Astrocyte (in vitro differentiated cells and primary cell): ENCODE results near the gene CYP2A6.

Experiments
- EZH2 ChIP-seq: IDR thresholded peaks from 2 replicates; pipeline ENCODE4 v1.6.1; 2012; ENCODE audit warnings: mild to moderate bottlenecking, low read length, inconsistent platforms; ENCODE audit not compliant: insufficient read depth
- TF ChIP-seq, protein P1 (sequence below): IDR thresholded peaks from 2 replicates; pipeline ENCODE4 v1.5.1; 2011; ENCODE audit warnings: low read depth, mild to moderate bottlenecking, inconsistent platforms, low read length, moderate library complexity; ENCODE audit not compliant: insufficient read depth

DNA sequence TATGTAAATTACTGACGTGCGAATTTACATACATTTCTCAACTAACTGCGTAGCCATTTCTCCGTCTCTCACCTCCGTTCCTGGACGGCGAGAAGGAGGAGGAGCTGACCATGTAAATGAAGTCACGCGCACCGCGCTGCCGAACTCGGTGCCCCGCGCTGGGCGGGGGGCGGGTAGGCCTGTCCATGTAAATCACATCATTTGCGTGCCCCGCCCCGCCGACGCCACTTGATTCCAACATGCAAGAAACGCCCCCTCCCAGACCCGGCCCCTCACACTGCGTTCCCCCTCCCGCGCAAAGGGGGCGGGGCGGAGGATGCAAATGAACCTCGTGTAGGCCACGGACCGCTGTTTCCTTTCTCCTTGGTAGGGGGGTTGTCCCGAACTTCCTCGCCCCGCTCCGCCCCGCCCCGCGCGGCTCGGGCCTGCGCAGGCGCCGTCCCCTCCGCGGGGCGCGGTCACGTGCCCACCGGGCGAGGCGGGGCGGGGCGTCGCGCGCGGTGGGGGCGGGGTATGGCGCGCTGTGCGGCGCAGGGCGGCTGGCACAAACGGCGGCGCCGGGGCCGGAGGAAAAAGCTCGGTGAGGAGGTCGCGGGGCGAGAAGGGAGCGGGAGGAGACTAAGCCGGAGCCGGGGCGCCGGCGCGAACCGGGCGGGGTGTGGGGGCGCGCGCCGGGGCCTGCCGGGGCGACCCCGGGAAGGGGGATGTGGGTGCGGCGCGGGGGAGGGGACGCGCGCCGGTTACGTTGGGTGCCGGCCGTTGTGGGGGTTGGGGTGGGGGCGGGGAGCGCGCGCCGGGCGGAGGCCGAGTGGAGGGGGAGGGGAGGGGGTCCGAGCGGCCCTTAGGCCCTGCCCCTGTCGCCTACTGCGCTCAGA is 51.3 kb downstream of the CYP2A6 start, which contains the start of gene EGLN2:
- TF ChIP-seq, protein P1, sequence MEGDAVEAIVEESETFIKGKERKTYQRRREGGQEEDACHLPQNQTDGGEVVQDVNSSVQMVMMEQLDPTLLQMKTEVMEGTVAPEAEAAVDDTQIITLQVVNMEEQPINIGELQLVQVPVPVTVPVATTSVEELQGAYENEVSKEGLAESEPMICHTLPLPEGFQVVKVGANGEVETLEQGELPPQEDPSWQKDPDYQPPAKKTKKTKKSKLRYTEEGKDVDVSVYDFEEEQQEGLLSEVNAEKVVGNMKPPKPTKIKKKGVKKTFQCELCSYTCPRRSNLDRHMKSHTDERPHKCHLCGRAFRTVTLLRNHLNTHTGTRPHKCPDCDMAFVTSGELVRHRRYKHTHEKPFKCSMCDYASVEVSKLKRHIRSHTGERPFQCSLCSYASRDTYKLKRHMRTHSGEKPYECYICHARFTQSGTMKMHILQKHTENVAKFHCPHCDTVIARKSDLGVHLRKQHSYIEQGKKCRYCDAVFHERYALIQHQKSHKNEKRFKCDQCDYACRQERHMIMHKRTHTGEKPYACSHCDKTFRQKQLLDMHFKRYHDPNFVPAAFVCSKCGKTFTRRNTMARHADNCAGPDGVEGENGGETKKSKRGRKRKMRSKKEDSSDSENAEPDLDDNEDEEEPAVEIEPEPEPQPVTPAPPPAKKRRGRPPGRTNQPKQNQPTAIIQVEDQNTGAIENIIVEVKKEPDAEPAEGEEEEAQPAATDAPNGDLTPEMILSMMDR, result no peak
- TF ChIP-seq EZH2, result no peak
